A549 (cell line): ENCODE results near the gene DNAH8. TPM values are rescaled to one million over a fixed set of nuclear protein-coding genes. Genes with fewer than 3 reads are reported as not detected.

Experiments
- ATAC-seq, 2 experiments: fragments of 200-7000 bp in 1 of 2; fragments of >200 bp in 1 of 2; cut with Nextera tagmentation in 1 of 2; cut with Tn5 transposase in 1 of 2; 3 replicates each; pipeline versions ENCODE4 v1.8.0 to v1.9.1; 2018 to 2020; ENCODE audit warnings: mild to moderate bottlenecking in 1 of 2, moderate library complexity in 1 of 2
- CTCF ChIA-PET: fragments of 300-600 bp; sonication (Branson Sonifier 250); formaldehyde crosslinking; extraction: SDS; loops from one replicate; lab custom pipeline; 2021; ENCODE audit warnings: antibody characterized with exemption, inconsistent platforms; lab: Yijun Ruan, JAX
- POLR2A ChIA-PET: fragments of 350-600 bp; formaldehyde crosslinking; extraction: SDS; loops from one replicate; lab custom pipeline; 2021; ENCODE audit warnings: antibody characterized with exemption, inconsistent platforms; lab: Yijun Ruan, JAX
- DNase-seq, 2 experiments: peaks; one replicate each; pipeline versions ENCODE4 v3.0.0 to v3.0.0-alpha.2; 2011 to 2016; ENCODE audit warnings: low read depth in 1 of 2, low spot score in 1 of 2
- FAIRE-seq: peaks from 2 replicates; lab custom pipeline; 2011; peaks lifted over from hg19 to GRCh38; lab: Jason Lieb, UNC
- H3K27ac ChIP-seq, 2 experiments: fragments of >200 bp; sonication (Bioruptor Twin); formaldehyde crosslinking; 3 replicates each; pipeline ENCODE4 v1.5.1; 2016 to 2017
- H3K4me1 ChIP-seq: fragments of >200 bp; sonication (Bioruptor Twin); formaldehyde crosslinking; 3 replicates; pipeline ENCODE4 v1.6.1; 2016
- H3K4me2 ChIP-seq: fragments of >200 bp; sonication (Bioruptor Twin); formaldehyde crosslinking; 3 replicates; pipeline ENCODE4 v1.6.1; 2016
- H3K4me3 ChIP-seq: fragments of >200 bp; sonication (Bioruptor Twin); formaldehyde crosslinking; 3 replicates; pipeline ENCODE4 v1.5.1; 2016
- H3K9me3 ChIP-seq: fragments of >200 bp; sonication (Bioruptor Twin); formaldehyde crosslinking; 3 replicates; pipeline ENCODE4 v1.6.1; 2016
- BHLHE40 ChIP-seq: IDR thresholded peaks from 2 replicates; pipeline ENCODE4 v1.6.1; 2012; ENCODE audit warnings: low read depth, low read length, inconsistent platforms
- CBX8 ChIP-seq: fragments of 200-600 bp; sonication (generic); IDR thresholded peaks from 2 replicates; pipeline ENCODE4 v1.6.1; 2016
- CEBPB ChIP-seq, 2 experiments: fragments of >200 bp in 1 of 2; sonication (Bioruptor Twin) in 1 of 2; formaldehyde crosslinking in 1 of 2; IDR thresholded peaks; 2 replicates each; pipeline ENCODE4 v1.6.1; 2012 to 2016
- CHD4 ChIP-seq: fragments of 200-600 bp; sonication (generic); IDR thresholded peaks from 2 replicates; pipeline ENCODE4 v1.6.1; 2016; ENCODE audit warnings: antibody characterized with exemption, mild to moderate bottlenecking, borderline replicate concordance
- E2F6 ChIP-seq: IDR thresholded peaks from 2 replicates; pipeline ENCODE4 v1.6.1; 2012; ENCODE audit warnings: low read depth, borderline replicate concordance
- EHF ChIP-seq: fragments of 250-450 bp; sonication (Bioruptor Pico); IDR thresholded peaks from 2 replicates; pipeline ENCODE4 v1.5.0; 2020; ENCODE audit warnings: mild to moderate bottlenecking
- EHMT2 ChIP-seq: fragments of 200-600 bp; sonication (generic); IDR thresholded peaks from 2 replicates; pipeline ENCODE4 v1.6.1; 2016; ENCODE audit warnings: antibody characterized with exemption, low read depth, mild to moderate bottlenecking, moderate library complexity
- ESRRA ChIP-seq: fragments of 150-350 bp; IDR thresholded peaks from 2 replicates; pipeline ENCODE4 v1.6.1; 2014; ENCODE audit warnings: mild to moderate bottlenecking, low read length, borderline replicate concordance
- FOSL2 ChIP-seq, 2 experiments: fragments of 450-650 bp in 1 of 2; fragments of >200 bp in 1 of 2; sonication (Bioruptor Twin) in 1 of 2; formaldehyde crosslinking; IDR thresholded peaks; 2 replicates each; pipeline versions ENCODE4 v1.5.0 to v1.6.1; 2016 to 2020; ENCODE audit warnings: mild to moderate bottlenecking in 1 of 2, moderate library complexity in 1 of 2
- HDAC2 ChIP-seq: fragments of 200-600 bp; sonication (generic); IDR thresholded peaks from 2 replicates; pipeline ENCODE4 v1.6.1; 2016
- HEYL ChIP-seq: fragments of 250-450 bp; sonication (Bioruptor Pico); IDR thresholded peaks from 2 replicates; pipeline ENCODE4 v1.8.0; 2021; ENCODE audit warnings: mild to moderate bottlenecking, moderate library complexity
- HOXB13 ChIP-seq: fragments of 250-450 bp; sonication (Bioruptor Pico); IDR thresholded peaks from 2 replicates; pipeline ENCODE4 v1.5.0; 2020; ENCODE audit warnings: low read depth, mild to moderate bottlenecking, moderate library complexity
- HOXB5 ChIP-seq: fragments of 250-450 bp; sonication (Bioruptor Pico); IDR thresholded peaks from 2 replicates; pipeline ENCODE4 v1.5.0; 2020; ENCODE audit warnings: mild to moderate bottlenecking, moderate library complexity
- JUN ChIP-seq, 2 experiments: fragments of >200 bp; sonication (Bioruptor Twin); formaldehyde crosslinking; IDR thresholded peaks; 2 replicates in 1 of 2; 3 replicates in 1 of 2; pipeline ENCODE4 v1.6.1; 2016 to 2017
- KDM1A ChIP-seq: fragments of 200-600 bp; sonication (generic); IDR thresholded peaks from 2 replicates; pipeline ENCODE4 v1.6.1; 2016; ENCODE audit warnings: low read depth, mild to moderate bottlenecking
- MAFK ChIP-seq: fragments of 450-650 bp; IDR thresholded peaks from 2 replicates; pipeline ENCODE4 v1.6.1; 2014; ENCODE audit not compliant: partially characterized antibody
- NFE2L2 ChIP-seq: fragments of 150-350 bp; conservative IDR thresholded peaks from 2 replicates; pipeline ENCODE4 v1.6.1; 2014; ENCODE audit warnings: low read length
- PHF8 ChIP-seq: fragments of 200-600 bp; sonication (generic); IDR thresholded peaks from 2 replicates; pipeline ENCODE4 v1.6.1; 2016; ENCODE audit warnings: low read depth, mild to moderate bottlenecking, antibody characterized with exemption, moderate library complexity, borderline replicate concordance
- POLR2A ChIP-seq: IDR thresholded peaks from 2 replicates; pipeline ENCODE4 v1.6.1; 2012; ENCODE audit warnings: mild to moderate bottlenecking, low read length
- POLR2AphosphoS2 ChIP-seq: conservative IDR thresholded peaks from 2 replicates; pipeline ENCODE4 v1.6.1; 2012; ENCODE audit warnings: low read length, improper control_type of control experiment, inconsistent platforms
- RFX5 ChIP-seq: fragments of 450-650 bp; IDR thresholded peaks from 2 replicates; pipeline ENCODE4 v1.7.1; 2014; ENCODE audit warnings: antibody characterized with exemption, mild to moderate bottlenecking, moderate library complexity
- RNF2 ChIP-seq: fragments of 200-600 bp; sonication (generic); IDR thresholded peaks from 2 replicates; pipeline ENCODE4 v1.6.1; 2016; ENCODE audit warnings: low read depth, mild to moderate bottlenecking, antibody characterized with exemption, moderate library complexity, borderline replicate concordance
- SREBF2 ChIP-seq: fragments of 450-650 bp; IDR thresholded peaks from 2 replicates; pipeline ENCODE4 v1.6.1; 2014; ENCODE audit warnings: mild to moderate bottlenecking, moderate library complexity
- ZFP36 ChIP-seq: fragments of 450-650 bp; IDR thresholded peaks from 2 replicates; pipeline ENCODE4 v1.6.1; 2014; ENCODE audit warnings: borderline replicate concordance; ENCODE audit not compliant: partially characterized antibody
- ZSCAN20 ChIP-seq: fragments of 250-450 bp; sonication (Bioruptor Pico); IDR thresholded peaks from 2 replicates; pipeline ENCODE4 v1.8.0; 2022; ENCODE audit warnings: mild to moderate bottlenecking, moderate library complexity
- WGBS: methylation state at CpG from one replicate; pipeline ENCODE4 v1.1.6; 2017; ENCODE audit errors: missing lambda C conversion rate; 5-methylcytosine and 5-hydroxymethylcytosine counted together
- polyA plus RNA-seq, 4 experiments: library from polyadenylated mRNA; depleted of rRNA in 3 of 4; stranded (reverse); fragments of >200 nt; fragmentation: RNase III in 1 of 4; extraction: RNeasy Plus Mini Kit Qiagen cat#74134 plus additional on column Dnase treatment in 1 of 4; gene quantifications; 2 replicates in 3 of 4; 3 replicates in 1 of 4; pipeline ENCODE4 v1.2.3, GENCODE V29; 2011 to 2017
- TF ChIP-seq, protein P1 (sequence below): fragments of 200-600 bp; sonication (generic); IDR thresholded peaks from 2 replicates; pipeline ENCODE4 v1.6.1; 2016; ENCODE audit warnings: antibody characterized with exemption, mild to moderate bottlenecking, moderate library complexity
- TF ChIP-seq, protein P2 (sequence below): IDR thresholded peaks from 2 replicates; pipeline ENCODE4 v1.6.1; 2012
- TF ChIP-seq, protein P3 (sequence below): fragments of >200 bp; sonication (Bioruptor Twin); formaldehyde crosslinking; IDR thresholded peaks from 3 replicates; pipeline ENCODE4 v1.6.1; 2016

DNAH8 gene
- polyA plus RNA-seq, 2 of the 4 experiments (the other 2 are of a cell fraction), result not detected

DNA sequence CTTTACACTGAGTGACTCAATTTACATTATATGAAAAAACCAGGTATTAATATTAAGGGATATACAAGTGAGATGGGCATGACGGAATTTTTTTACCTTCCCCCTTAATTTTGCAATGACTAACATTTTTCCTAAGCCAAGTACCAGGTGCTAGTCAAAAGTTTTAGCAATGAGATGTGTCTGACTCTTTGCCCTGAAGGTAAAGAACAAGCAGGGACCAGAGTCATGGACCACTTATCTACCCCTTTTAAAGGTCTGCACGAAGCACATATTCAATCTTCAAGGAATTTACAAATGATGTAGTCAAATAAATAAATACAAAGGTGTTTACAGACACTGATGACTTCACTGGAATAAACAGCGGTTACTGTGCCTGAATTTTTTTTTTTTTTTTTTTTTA, 13.6 kb upstream of the DNAH8 start:
- no peaks in the 10 kb centered on the region for H3K9me3 ChIP-seq
- DNase-seq, result no peak
- WGBS, result 90% methylated on average over 3 of the region's 3 CpGs
- no peak overlapping the region for H3K4me3 ChIP-seq
- TF ChIP-seq NFE2L2 (no peak), ZSCAN20 (CRISPR knock-in tag) (no peak), ZFP36 (no peak), CEBPB (IDR thresholded peaks at IDR 0.05) (no peak), SREBF2 (no peak), CBX8 (no peak), RFX5 (no peak), HDAC2 (no peak), ESRRA (no peak), POLR2AphosphoS2 (no peak), CHD4 (no peak), RNF2 (no peak), JUN (IDR thresholded peaks at IDR 0.05) (no peak), HOXB5 (CRISPR knock-in tag) (no peak), EHMT2 (no peak), EHF (CRISPR knock-in tag) (no peak), HEYL (CRISPR knock-in tag) (no peak), HOXB13 (CRISPR knock-in tag) (no peak), BHLHE40 (no peak)
- TF ChIP-seq, protein P1, sequence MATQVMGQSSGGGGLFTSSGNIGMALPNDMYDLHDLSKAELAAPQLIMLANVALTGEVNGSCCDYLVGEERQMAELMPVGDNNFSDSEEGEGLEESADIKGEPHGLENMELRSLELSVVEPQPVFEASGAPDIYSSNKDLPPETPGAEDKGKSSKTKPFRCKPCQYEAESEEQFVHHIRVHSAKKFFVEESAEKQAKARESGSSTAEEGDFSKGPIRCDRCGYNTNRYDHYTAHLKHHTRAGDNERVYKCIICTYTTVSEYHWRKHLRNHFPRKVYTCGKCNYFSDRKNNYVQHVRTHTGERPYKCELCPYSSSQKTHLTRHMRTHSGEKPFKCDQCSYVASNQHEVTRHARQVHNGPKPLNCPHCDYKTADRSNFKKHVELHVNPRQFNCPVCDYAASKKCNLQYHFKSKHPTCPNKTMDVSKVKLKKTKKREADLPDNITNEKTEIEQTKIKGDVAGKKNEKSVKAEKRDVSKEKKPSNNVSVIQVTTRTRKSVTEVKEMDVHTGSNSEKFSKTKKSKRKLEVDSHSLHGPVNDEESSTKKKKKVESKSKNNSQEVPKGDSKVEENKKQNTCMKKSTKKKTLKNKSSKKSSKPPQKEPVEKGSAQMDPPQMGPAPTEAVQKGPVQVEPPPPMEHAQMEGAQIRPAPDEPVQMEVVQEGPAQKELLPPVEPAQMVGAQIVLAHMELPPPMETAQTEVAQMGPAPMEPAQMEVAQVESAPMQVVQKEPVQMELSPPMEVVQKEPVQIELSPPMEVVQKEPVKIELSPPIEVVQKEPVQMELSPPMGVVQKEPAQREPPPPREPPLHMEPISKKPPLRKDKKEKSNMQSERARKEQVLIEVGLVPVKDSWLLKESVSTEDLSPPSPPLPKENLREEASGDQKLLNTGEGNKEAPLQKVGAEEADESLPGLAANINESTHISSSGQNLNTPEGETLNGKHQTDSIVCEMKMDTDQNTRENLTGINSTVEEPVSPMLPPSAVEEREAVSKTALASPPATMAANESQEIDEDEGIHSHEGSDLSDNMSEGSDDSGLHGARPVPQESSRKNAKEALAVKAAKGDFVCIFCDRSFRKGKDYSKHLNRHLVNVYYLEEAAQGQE, result no peak
- CTCF ChIA-PET, result no interaction called here
- FAIRE-seq, result no peak
- H3K4me2 ChIP-seq, result peak overlapping the region; percentile 91
- ATAC-seq, result no peak
- POLR2A ChIA-PET, result no interaction called here
- H3K4me1 ChIP-seq, result 0 out of 3 replicates have a peak, but pooled peaks cover 3% of the 10 kb centered on the region
- no peak overlapping the region for H3K27ac ChIP-seq

DNA sequence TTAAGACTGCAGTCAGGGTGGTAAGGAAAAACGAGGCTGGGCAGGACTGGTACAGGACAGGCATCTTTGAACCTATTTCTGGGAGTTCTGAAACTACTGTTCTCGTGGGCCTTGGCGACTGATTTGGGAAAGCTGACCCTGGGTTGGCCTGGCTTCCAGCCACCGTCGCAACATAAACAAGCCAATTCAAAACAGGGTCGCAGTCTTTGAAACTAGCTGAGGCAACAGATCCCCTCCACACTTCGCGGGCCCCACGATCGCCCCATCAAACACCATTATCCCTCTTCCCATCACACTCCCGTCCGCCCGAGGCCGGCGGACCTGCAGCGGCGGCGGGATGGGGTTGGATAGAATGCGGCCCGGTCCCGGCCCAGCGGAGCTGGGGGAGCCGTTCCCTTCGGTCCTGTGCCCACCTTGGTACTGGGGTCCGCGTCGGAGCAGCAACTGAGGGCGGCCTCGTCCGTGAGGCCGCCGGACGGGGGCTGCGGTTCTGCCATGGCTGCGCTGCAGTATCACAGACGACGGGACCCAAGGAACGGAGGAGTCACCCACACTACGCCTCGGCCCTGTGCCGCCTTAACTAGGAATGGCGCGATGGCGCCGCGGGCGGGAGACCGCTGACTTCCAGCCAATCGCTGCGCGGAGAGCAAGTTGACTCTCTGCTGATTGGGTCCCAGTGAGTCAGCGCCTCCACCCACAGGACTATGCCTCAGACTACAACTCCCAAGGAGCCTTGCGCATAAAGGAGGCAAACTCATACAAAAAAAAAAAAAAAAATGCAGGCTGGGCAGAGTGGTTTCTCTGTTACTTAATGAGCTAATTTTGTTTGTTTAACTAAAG, 12.3 kb upstream of the DNAH8 start, which contains the start of gene GLO1:
GLO1 (minus strand) TSS at position 588 of the 840 bp plus-strand sequence; CDS start at position 497, 91 bp downstream.
- H3K4me3 ChIP-seq, result peak within 1 kb of the TSS; percentile 77
- DNase-seq (peak; percentile 94 to 96), ATAC-seq (peak; percentile 100), FAIRE-seq (no peak)
- WGBS, result under 1% methylated on average over 17 of the region's 53 CpGs
- TF ChIP-seq JUN (IDR thresholded peaks at IDR 0.05) (peak; percentile 47 to 52; a peak in 2 of 5 replicates), KDM1A (no peak), PHF8 (peak; percentile 96), HOXB5 (CRISPR knock-in tag) (no peak), MAFK (peak; percentile 29), POLR2A (peak; percentile 84), E2F6 (peak; percentile 88), RNF2 (peak; percentile 66; the same call in 1 of the 2 replicates), FOSL2 (IDR thresholded peaks at IDR 0.05) (no peak), FOSL2 (CRISPR knock-in tag; IDR thresholded peaks at IDR 0.05) (0 out of 2 replicates have a peak, but pooled peaks have one; percentile 14)
- TF ChIP-seq, protein P2, sequence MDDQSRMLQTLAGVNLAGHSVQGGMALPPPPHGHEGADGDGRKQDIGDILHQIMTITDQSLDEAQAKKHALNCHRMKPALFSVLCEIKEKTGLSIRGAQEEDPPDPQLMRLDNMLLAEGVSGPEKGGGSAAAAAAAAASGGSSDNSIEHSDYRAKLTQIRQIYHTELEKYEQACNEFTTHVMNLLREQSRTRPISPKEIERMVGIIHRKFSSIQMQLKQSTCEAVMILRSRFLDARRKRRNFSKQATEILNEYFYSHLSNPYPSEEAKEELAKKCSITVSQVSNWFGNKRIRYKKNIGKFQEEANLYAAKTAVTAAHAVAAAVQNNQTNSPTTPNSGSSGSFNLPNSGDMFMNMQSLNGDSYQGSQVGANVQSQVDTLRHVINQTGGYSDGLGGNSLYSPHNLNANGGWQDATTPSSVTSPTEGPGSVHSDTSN, result no peak
- TF ChIP-seq, protein P3, sequence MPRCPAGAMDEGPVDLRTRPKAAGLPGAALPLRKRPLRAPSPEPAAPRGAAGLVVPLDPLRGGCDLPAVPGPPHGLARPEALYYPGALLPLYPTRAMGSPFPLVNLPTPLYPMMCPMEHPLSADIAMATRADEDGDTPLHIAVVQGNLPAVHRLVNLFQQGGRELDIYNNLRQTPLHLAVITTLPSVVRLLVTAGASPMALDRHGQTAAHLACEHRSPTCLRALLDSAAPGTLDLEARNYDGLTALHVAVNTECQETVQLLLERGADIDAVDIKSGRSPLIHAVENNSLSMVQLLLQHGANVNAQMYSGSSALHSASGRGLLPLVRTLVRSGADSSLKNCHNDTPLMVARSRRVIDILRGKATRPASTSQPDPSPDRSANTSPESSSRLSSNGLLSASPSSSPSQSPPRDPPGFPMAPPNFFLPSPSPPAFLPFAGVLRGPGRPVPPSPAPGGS, result peak; percentile 59; the same call in 2 of the 3 replicates
- H3K9me3 ChIP-seq, result no peaks in the 10 kb centered on the region
- CTCF ChIA-PET, result no interaction called here
- 0 out of 3 replicates have a peak, but pooled peaks cover 3% of the 10 kb centered on the region for H3K4me1 ChIP-seq
- peak within 1 kb of the TSS; percentile 82 to 95 for H3K27ac ChIP-seq
- peak within 1 kb of the TSS; percentile 91 for H3K4me2 ChIP-seq
- POLR2A ChIA-PET, result interaction anchor here (0.6 to 1.4 kb wide), 4 partner anchors 11 to 436 kb away, joined by 3 to 4 read pairs (median 3); no protein-coding TSS in a partner anchor
